ENCODE results near the gene NALCN.

DNA sequence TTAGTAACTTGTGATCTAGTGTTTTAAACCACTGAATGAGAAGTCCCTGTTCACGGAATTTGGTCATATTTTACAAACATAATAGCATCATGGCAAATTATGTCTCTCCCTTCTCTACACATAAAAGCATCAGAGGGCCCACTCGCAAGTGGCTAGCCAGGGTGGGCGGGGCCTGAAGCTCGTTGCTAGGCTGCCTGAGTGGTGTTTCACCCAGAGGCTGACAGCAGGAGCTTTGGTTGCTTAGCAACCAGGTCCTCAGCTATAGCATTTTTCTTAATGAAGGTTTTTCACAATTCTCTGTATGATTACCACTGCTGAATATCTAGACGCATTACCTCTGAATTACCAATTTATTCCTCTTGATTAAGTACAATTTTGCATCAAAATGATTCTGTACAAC lies 126.5 kb downstream of the NALCN start:
- TF ChIP-seq, protein P1, sequence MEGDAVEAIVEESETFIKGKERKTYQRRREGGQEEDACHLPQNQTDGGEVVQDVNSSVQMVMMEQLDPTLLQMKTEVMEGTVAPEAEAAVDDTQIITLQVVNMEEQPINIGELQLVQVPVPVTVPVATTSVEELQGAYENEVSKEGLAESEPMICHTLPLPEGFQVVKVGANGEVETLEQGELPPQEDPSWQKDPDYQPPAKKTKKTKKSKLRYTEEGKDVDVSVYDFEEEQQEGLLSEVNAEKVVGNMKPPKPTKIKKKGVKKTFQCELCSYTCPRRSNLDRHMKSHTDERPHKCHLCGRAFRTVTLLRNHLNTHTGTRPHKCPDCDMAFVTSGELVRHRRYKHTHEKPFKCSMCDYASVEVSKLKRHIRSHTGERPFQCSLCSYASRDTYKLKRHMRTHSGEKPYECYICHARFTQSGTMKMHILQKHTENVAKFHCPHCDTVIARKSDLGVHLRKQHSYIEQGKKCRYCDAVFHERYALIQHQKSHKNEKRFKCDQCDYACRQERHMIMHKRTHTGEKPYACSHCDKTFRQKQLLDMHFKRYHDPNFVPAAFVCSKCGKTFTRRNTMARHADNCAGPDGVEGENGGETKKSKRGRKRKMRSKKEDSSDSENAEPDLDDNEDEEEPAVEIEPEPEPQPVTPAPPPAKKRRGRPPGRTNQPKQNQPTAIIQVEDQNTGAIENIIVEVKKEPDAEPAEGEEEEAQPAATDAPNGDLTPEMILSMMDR (IDR thresholded peaks at IDR 0.05) = no peak
- no peak for TF ChIP-seq POLR2A (IDR thresholded peaks at IDR 0.05)
- no peak for TF ChIP-seq POLR2AphosphoS5 (IDR thresholded peaks at IDR 0.05)

Measured in suprapubic skin (tissue), 4 donors.